K562 (cell line): ENCODE measurements around the gene ICAM1. TPM values are rescaled to one million over a fixed set of nuclear protein-coding genes. Genes with fewer than 3 reads are reported as not detected.
A peak's percentile ranks its signal among the peaks of the same experiment; 100 is the strongest.

Experiments used
- PML ChIP-seq: IDR thresholded peaks from 2 replicates; pipeline ENCODE4 v1.6.1; 2012; ENCODE audit warnings: low read length, inconsistent platforms
- TBL1XR1 ChIP-seq, 2 experiments: IDR thresholded peaks; 2 replicates each; pipeline ENCODE4 v1.6.1; 2012; ENCODE audit warnings: improper control_type of control experiment in 2 of 2, low read length in 2 of 2, mild to moderate bottlenecking in 1 of 2
- ZNF175 ChIP-seq: fragments of 200-800 bp; sonication (Bioruptor generic); IDR thresholded peaks from 2 replicates; pipeline ENCODE4 v1.6.1; 2016; ENCODE audit warnings: low read depth, mild to moderate bottlenecking, missing genetic modification characterization, missing compliant biosample characterization
- polyA plus RNA-seq, 8 experiments: library from polyadenylated mRNA; depleted of rRNA in 4 of 8; stranded (reverse) in 5 of 8; unstranded in 3 of 8; fragments of >200 nt; fragmentation: Nextera tagmentation in 2 of 8; fragmentation: Illumina TruSeq in 1 of 8; extraction: Ambion mirVana in 2 of 8; extraction: Trizol in 1 of 8; gene quantifications; 2 replicates each; pipeline versions ENCODE4 v1.2.1 to v1.2.3, GENCODE V29; 2011 to 2014; ENCODE audit warnings: inconsistent platforms in 1 of 8, missing spikeins in 1 of 8
- total RNA-seq, 7 experiments: library from RNA; depleted of rRNA in 6 of 7; stranded (reverse); fragments of >200 nt in 6 of 7; fragmentation: Illumina TruSeq in 2 of 7; extraction: Trizol in 2 of 7; gene quantifications; 2 replicates each; pipeline versions ENCODE4 v1.2.1 to v1.2.3, GENCODE V29; 2011 to 2021; ENCODE audit warnings: low replicate concordance in 1 of 7
- TF ChIP-seq, protein P1 (sequence below): fragments of 450-650 bp; formaldehyde crosslinking; IDR thresholded peaks from 2 replicates; pipeline ENCODE4 v1.4.0; 2020; ENCODE audit warnings: mild to moderate bottlenecking, moderate library complexity
- TF ChIP-seq, protein P2 (sequence below), 2 experiments: fragments of 450-650 bp; formaldehyde crosslinking in 1 of 2; IDR thresholded peaks; 2 replicates each; pipeline versions ENCODE4 v1.4.0 to v1.6.1; 2014 to 2020; ENCODE audit warnings: mild to moderate bottlenecking in 2 of 2, borderline replicate concordance in 1 of 2, low read depth in 1 of 2

ICAM1 gene
- total and polyA plus RNA-seq, 9 of the 15 experiments (the other 6 are each of a cell fraction or from before 2014, with no cell fraction given) = 2.3 to 24.4 (median 13.4) TPM

DNA sequence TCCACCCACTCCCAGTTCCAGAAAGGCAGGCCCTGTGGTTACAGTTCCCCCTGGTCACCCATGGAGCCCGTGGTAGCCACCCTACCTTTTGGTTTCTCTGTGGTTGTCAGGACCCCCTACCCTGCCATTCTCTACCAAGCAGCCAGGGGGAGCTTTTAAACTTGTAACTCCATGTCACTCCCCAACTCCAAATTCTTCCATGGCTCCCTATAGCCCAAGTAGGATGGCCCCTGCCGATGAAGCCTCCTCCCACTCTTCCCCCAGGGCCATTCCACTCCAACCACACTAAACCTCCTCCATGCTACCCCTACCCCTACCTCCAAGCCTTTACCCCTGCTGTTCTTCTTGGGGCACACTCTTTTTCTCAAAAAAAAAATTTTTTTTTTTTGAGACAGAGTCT lies 42.0 kb upstream of the ICAM1 start (continued):
- TF ChIP-seq, protein P1, sequence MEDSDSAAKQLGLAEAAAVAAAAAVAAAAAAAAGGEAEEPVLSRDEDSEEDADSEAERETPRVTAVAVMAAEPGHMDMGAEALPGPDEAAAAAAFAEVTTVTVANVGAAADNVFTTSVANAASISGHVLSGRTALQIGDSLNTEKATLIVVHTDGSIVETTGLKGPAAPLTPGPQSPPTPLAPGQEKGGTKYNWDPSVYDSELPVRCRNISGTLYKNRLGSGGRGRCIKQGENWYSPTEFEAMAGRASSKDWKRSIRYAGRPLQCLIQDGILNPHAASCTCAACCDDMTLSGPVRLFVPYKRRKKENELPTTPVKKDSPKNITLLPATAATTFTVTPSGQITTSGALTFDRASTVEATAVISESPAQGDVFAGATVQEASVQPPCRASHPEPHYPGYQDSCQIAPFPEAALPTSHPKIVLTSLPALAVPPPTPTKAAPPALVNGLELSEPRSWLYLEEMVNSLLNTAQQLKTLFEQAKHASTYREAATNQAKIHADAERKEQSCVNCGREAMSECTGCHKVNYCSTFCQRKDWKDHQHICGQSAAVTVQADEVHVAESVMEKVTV (CRISPR knock-in tag) = peak; percentile 49; the same call in 1 of the 2 replicates
- TF ChIP-seq ZNF175 (no peak), TBL1XR1 (IDR thresholded peaks at IDR 0.05; ENCODE audit: low read length in 2 of 2) (no peak), PML (no peak)
- TF ChIP-seq, protein P2, sequence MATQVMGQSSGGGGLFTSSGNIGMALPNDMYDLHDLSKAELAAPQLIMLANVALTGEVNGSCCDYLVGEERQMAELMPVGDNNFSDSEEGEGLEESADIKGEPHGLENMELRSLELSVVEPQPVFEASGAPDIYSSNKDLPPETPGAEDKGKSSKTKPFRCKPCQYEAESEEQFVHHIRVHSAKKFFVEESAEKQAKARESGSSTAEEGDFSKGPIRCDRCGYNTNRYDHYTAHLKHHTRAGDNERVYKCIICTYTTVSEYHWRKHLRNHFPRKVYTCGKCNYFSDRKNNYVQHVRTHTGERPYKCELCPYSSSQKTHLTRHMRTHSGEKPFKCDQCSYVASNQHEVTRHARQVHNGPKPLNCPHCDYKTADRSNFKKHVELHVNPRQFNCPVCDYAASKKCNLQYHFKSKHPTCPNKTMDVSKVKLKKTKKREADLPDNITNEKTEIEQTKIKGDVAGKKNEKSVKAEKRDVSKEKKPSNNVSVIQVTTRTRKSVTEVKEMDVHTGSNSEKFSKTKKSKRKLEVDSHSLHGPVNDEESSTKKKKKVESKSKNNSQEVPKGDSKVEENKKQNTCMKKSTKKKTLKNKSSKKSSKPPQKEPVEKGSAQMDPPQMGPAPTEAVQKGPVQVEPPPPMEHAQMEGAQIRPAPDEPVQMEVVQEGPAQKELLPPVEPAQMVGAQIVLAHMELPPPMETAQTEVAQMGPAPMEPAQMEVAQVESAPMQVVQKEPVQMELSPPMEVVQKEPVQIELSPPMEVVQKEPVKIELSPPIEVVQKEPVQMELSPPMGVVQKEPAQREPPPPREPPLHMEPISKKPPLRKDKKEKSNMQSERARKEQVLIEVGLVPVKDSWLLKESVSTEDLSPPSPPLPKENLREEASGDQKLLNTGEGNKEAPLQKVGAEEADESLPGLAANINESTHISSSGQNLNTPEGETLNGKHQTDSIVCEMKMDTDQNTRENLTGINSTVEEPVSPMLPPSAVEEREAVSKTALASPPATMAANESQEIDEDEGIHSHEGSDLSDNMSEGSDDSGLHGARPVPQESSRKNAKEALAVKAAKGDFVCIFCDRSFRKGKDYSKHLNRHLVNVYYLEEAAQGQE (IDR thresholded peaks at IDR 0.05; ENCODE audit: borderline replicate concordance) = peak; percentile 64; the same call in 1 of the 2 replicates
- TF ChIP-seq, protein P2 (CRISPR knock-in tag; IDR thresholded peaks at IDR 0.05; ENCODE audit: low read depth) = no peak
